ENCODE measurements around the gene ALLC.
"Not testable (repeated sequence)": the region's sequence is repeated elsewhere in the genome, so short reads cannot be mapped to it uniquely, and the experiment has no call there.

The ALLC gene

DNA sequence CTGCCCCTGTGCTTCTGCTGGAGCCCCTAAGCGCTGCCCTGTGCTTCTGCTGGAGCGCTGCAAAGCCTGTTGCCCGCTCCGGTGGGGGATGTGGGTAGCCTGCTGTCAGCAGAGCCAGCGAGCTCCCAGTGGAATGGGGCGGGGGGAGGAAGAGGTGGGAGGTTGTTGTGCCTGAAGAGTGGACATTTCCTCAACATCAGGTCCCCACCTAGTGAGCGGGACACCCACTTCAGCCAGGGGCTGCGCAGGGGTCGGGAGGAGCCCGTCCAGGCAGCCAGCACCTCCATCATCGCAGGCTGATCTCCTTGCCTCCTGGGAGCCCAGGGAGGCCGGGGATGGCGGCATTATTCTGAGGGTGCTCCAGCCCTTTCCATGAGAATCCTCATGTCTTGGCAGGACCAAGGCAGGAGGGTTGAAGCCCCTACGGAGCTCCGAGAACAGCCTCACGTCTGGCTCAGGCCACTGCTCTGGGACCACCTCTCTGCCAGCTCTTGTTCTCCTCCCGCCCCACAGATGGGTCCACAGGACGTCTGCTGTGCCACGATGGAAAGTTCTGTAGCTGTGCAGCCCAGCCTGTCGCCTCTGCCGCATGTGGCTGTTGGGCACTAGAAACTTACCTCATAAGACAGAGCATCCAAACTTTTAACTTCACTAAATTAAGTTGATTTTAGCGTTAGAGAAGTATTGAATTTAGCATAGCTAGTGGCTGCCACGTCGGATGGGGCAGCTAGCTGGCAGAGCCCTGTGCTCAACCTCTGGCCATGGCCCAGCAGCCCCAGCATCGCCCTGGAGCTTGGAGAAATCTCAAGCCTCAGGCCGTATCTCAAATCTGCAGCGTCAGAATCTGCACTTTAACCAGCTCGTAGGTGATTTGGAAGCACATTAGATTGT is 1.9 kb upstream of the ALLC start:
- no peak overlapping the region for H3K27ac ChIP-seq (ENCODE audit: low read depth, low read length)

GRCh38 chr2:3656762-3657721 is 958 bp upstream of the ALLC start:
- peaks cover 3% of the 10 kb centered on the region for H3K4me1 ChIP-seq (ENCODE audit: control insufficient read depth, insufficient read depth, low read length)
- no peaks in the 10 kb centered on the region for H3K27me3 ChIP-seq (ENCODE audit: control insufficient read depth, insufficient read depth, low read length)
- no peak overlapping the region for H3K27ac ChIP-seq (ENCODE audit: low read depth, low read length)
- no peak overlapping the region for H3K9ac ChIP-seq (ENCODE audit: low read length)
- H3K36me3 ChIP-seq (ENCODE audit: control insufficient read depth, insufficient read depth, low read length) = no peaks in the 10 kb centered on the region
- H3K4me3 ChIP-seq (ENCODE audit: low read length) = no peak overlapping the region

More for the DNA sequence above, 1.9 kb upstream of the ALLC start:
- peaks cover 6% of the 10 kb centered on the region for H3K4me1 ChIP-seq (ENCODE audit: control insufficient read depth, insufficient read depth, low read length)
- H3K4me3 ChIP-seq (ENCODE audit: low read length) = no peak overlapping the region
- H3K27me3 ChIP-seq (ENCODE audit: control insufficient read depth, insufficient read depth, low read length) = no peaks in the 10 kb centered on the region
- no peak overlapping the region for H3K9ac ChIP-seq (ENCODE audit: low read length)
- H3K36me3 ChIP-seq (ENCODE audit: control insufficient read depth, insufficient read depth, low read length) = no peaks in the 10 kb centered on the region

- Histone ChIP-seq H3K4me1 (ENCODE audit: control insufficient read depth, insufficient read depth, low read length) (no peaks in the 10 kb centered on the region), H3K27ac (ENCODE audit: low read depth, low read length) (no peak overlapping the region), H3K9ac (ENCODE audit: low read length) (no peak overlapping the region), H3K27me3 (ENCODE audit: control insufficient read depth, insufficient read depth, low read length) (no peaks in the 10 kb centered on the region), H3K4me3 (ENCODE audit: low read length) (no peak overlapping the region), H3K36me3 (ENCODE audit: control insufficient read depth, insufficient read depth, low read length) (no peaks in the 10 kb centered on the region)
These were observed 1.7 kb downstream of the ALLC start for GRCh38 chr2:3659447-3660432.

GRCh38 chr2:3660640-3661039 is 2.6 kb downstream of the ALLC start:
- not testable (repeated sequence) for H3K27me3 ChIP-seq (ENCODE audit: control insufficient read depth, insufficient read depth, low read length); H3K36me3 ChIP-seq (ENCODE audit: control insufficient read depth, insufficient read depth, low read length); H3K4me3 ChIP-seq (ENCODE audit: low read length); H3K9ac ChIP-seq (ENCODE audit: low read length); H3K27ac ChIP-seq (ENCODE audit: low read depth, low read length); H3K4me1 ChIP-seq (ENCODE audit: control insufficient read depth, insufficient read depth, low read length)

DNA sequence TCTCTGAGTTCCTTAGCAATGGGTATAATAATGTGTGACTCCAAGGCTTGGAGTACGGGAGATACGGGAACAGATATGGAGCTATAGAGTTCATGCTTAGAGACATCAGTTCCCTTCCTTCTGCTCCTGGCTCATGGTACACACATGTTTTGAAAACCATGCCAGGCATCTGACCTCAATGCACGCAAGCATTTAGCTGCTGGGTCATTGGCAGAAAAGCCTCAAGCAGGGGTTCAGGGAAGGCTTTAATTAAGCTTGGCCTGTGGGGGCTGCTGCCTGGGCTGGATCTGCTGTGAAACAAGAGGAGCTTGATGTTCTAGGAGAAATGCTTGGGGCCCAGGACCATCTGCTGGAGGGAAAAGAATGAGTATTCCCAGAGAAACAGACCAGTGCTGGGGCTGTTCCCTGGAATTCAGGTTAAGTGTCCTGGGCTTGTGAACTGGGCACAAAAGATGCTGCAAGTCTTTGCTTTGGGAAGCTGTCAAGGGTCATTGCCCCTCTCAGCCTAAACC is 3.2 kb downstream of the ALLC start:
- Histone ChIP-seq H3K4me1 (ENCODE audit: control insufficient read depth, insufficient read depth, low read length) (no peaks in the 10 kb centered on the region), H3K4me3 (ENCODE audit: low read length) (no peak overlapping the region), H3K36me3 (ENCODE audit: control insufficient read depth, insufficient read depth, low read length) (no peaks in the 10 kb centered on the region), H3K27me3 (ENCODE audit: control insufficient read depth, insufficient read depth, low read length) (no peaks in the 10 kb centered on the region), H3K27ac (ENCODE audit: low read depth, low read length) (no peak overlapping the region), H3K9ac (ENCODE audit: low read length) (no peak overlapping the region)

DNA sequence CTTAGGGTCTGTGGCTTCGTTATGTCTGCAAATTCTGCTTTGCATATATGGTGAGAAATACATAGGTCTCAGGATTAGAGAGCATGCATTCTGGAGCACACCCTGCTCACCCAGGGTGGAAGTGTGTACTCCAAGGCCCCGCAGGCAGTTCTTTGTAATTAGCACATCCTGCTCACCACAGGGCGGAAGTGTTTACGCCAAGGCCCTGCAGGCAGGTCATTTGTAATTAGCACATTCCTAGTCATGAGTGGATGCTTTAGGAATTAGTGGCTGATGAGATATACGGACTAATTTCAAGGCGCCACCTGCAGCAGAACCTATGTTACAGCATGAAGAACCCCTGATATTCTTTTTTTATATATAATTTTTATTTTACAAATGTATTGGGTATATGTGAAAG is 4.2 kb downstream of the ALLC start:
- no peak overlapping the region for H3K27ac ChIP-seq (ENCODE audit: low read depth, low read length)
- no peaks in the 10 kb centered on the region for H3K27me3 ChIP-seq (ENCODE audit: control insufficient read depth, insufficient read depth, low read length)
- no peak overlapping the region for H3K9ac ChIP-seq (ENCODE audit: low read length)
- H3K36me3 ChIP-seq (ENCODE audit: control insufficient read depth, insufficient read depth, low read length) = no peaks in the 10 kb centered on the region
- no peaks in the 10 kb centered on the region for H3K4me1 ChIP-seq (ENCODE audit: control insufficient read depth, insufficient read depth, low read length)
- no peak overlapping the region for H3K4me3 ChIP-seq (ENCODE audit: low read length)

- H3K27ac ChIP-seq (ENCODE audit: low read depth, low read length) = no peak overlapping the region
- no peak overlapping the region for H3K4me3 ChIP-seq (ENCODE audit: low read length)
- no peak overlapping the region for H3K9ac ChIP-seq (ENCODE audit: low read length)
- no peaks in the 10 kb centered on the region for H3K36me3 ChIP-seq (ENCODE audit: control insufficient read depth, insufficient read depth, low read length)
- H3K27me3 ChIP-seq (ENCODE audit: control insufficient read depth, insufficient read depth, low read length) = no peaks in the 10 kb centered on the region
- no peaks in the 10 kb centered on the region for H3K4me1 ChIP-seq (ENCODE audit: control insufficient read depth, insufficient read depth, low read length)
These were observed 6.1 kb downstream of the ALLC start for GRCh38 chr2:3664118-3664517.

DNA sequence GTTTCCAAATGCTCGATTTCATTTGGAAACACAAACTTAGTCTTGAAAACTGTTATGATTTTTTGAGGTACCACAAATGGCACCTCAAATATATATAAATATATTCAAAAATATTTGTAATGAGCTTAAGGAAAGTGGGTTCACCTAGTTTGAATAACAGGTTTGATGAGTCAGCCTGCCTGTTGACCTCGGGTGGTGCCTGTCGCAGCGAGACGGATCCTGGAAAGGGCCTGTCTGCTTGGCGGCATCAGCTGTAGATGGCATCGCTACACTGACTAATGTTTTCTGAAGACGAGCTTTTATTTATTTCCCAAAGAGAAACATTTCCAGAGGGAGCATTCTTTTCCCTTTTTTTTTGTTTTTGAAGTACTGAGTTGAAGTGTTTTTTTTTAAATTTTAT is 6.9 kb downstream of the ALLC start:
- H3K27me3 ChIP-seq (ENCODE audit: control insufficient read depth, insufficient read depth, low read length) = no peaks in the 10 kb centered on the region
- H3K9ac ChIP-seq (ENCODE audit: low read length) = no peak overlapping the region
- H3K36me3 ChIP-seq (ENCODE audit: control insufficient read depth, insufficient read depth, low read length) = no peaks in the 10 kb centered on the region
- no peak overlapping the region for H3K4me3 ChIP-seq (ENCODE audit: low read length)
- H3K4me1 ChIP-seq (ENCODE audit: control insufficient read depth, insufficient read depth, low read length) = no peaks in the 10 kb centered on the region
- H3K27ac ChIP-seq (ENCODE audit: low read depth, low read length) = no peak overlapping the region

- no peak overlapping the region for H3K4me3 ChIP-seq (ENCODE audit: low read length)
- no peaks in the 10 kb centered on the region for H3K4me1 ChIP-seq (ENCODE audit: control insufficient read depth, insufficient read depth, low read length)
- no peak overlapping the region for H3K27ac ChIP-seq (ENCODE audit: low read depth, low read length)
- H3K9ac ChIP-seq (ENCODE audit: low read length) = no peak overlapping the region
- H3K36me3 ChIP-seq (ENCODE audit: control insufficient read depth, insufficient read depth, low read length) = no peaks in the 10 kb centered on the region
- no peaks in the 10 kb centered on the region for H3K27me3 ChIP-seq (ENCODE audit: control insufficient read depth, insufficient read depth, low read length)
These were observed 8.0 kb downstream of the ALLC start for GRCh38 chr2:3665886-3666612.

DNA sequence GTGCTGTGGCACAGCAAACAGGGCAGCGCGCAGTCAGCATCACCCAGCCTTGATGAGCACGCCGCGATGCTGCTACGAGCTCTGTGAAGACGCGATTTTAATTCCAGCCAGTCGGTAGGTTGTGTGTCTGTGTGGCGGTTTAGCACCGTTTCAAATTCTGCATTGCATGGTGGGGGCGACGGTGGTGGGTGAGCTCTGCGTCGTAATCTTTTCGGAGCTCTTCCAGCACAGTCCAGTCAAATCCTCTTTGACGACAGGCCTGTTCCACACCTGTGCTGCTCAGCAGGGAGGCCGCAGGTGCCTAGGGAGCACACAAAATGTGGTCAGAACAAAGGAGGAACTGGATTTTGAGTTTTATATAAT is 8.6 kb downstream of the ALLC start:
- H3K4me1 ChIP-seq (ENCODE audit: control insufficient read depth, insufficient read depth, low read length) = no peaks in the 10 kb centered on the region
- H3K9ac ChIP-seq (ENCODE audit: low read length) = no peak overlapping the region
- H3K4me3 ChIP-seq (ENCODE audit: low read length) = no peak overlapping the region
- no peaks in the 10 kb centered on the region for H3K36me3 ChIP-seq (ENCODE audit: control insufficient read depth, insufficient read depth, low read length)
- H3K27me3 ChIP-seq (ENCODE audit: control insufficient read depth, insufficient read depth, low read length) = no peaks in the 10 kb centered on the region
- H3K27ac ChIP-seq (ENCODE audit: low read depth, low read length) = no peak overlapping the region

GRCh38 chr2:3667151-3667631 is 9.2 kb downstream of the ALLC start:
- H3K27me3 ChIP-seq (ENCODE audit: control insufficient read depth, insufficient read depth, low read length) = no peaks in the 10 kb centered on the region
- no peak overlapping the region for H3K9ac ChIP-seq (ENCODE audit: low read length)
- no peak overlapping the region for H3K27ac ChIP-seq (ENCODE audit: low read depth, low read length)
- H3K36me3 ChIP-seq (ENCODE audit: control insufficient read depth, insufficient read depth, low read length) = no peaks in the 10 kb centered on the region
- H3K4me3 ChIP-seq (ENCODE audit: low read length) = no peak overlapping the region
- no peaks in the 10 kb centered on the region for H3K4me1 ChIP-seq (ENCODE audit: control insufficient read depth, insufficient read depth, low read length)
